Muscle layer of colon (tissue), 2 donors: ENCODE results near the gene ACTR1A.
"Not testable (repeated sequence)": the region's sequence is repeated elsewhere in the genome, so short reads cannot be mapped to it uniquely, and the experiment has no call there.

Source experiments
- H3K27ac ChIP-seq: one replicate; pipeline ENCODE4 v1.7.0; 2013; ENCODE audit warnings: low read depth, mild to moderate bottlenecking, low read length, moderate library complexity
- H3K27me3 ChIP-seq, 2 donors: one replicate each; pipeline ENCODE4 v1.7.0; 2013; ENCODE audit warnings: low read length in 2 of 2, mild to moderate bottlenecking in 2 of 2; ENCODE audit not compliant: insufficient read depth in 2 of 2, control insufficient read depth in 1 of 2
- H3K36me3 ChIP-seq: one replicate; pipeline ENCODE4 v1.7.0; 2013; ENCODE audit warnings: mild to moderate bottlenecking, low read length; ENCODE audit not compliant: insufficient read depth
- H3K4me1 ChIP-seq: one replicate; pipeline ENCODE4 v1.7.0; 2013; ENCODE audit warnings: mild to moderate bottlenecking, low read length; ENCODE audit not compliant: insufficient read depth
- H3K4me3 ChIP-seq, 2 donors: one replicate each; pipeline ENCODE4 v1.7.0; 2013; ENCODE audit warnings: low read length in 2 of 2, low read depth in 1 of 2, mild to moderate bottlenecking in 1 of 2, moderate library complexity in 1 of 2
- H3K9ac ChIP-seq: one replicate; pipeline ENCODE4 v1.7.0; 2013; ENCODE audit warnings: low read length
- H3K9me3 ChIP-seq: one replicate; pipeline ENCODE4 v1.7.0; 2013; ENCODE audit warnings: mild to moderate bottlenecking, low read length
- donor health status: abdominal sarcoma.
- donor health status: Adenocarcinoma of cecum.

Gene ACTR1A

DNA sequence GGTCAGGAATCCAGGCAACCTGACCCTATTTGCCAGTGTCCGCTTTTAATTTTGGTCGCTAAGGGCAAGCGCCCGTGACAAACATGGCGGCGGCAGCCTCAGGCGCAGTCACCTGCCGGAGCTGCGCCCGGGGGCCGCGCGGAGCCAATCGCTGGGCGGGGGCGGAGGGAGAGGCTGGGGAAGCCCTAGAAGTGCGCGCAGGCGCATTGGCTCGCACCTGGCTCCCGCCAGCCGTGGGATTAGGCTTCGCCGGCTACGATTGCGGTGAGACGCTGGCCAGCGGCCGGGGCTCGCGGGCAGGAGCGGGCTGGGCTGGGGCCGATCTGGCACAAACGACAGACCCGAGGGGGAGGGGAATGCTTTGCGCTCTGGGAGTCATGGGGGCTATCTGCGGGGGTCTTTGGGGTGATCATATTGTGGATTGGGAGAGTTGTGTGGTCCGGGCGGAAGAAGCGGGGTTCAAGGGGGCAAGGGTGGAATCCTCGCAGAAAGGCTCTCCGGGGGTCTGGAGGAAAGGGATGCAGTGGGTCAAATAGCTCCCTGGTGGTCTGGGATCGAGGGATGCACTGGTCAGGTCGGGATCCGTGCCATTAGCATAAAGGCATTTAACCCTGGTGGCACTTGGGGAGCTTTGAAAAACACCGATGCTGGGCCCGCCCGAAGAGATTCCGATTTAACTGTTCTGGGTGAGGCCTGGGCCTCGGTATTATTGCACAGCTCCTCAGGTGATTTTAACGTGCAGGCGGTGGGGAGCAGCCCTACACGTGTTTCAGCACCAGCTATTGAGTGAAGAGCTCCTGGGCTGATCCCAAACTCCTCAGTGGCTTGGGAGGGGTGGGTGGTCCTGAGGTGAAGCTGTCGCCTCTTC, 41.1 kb downstream of the ACTR1A start:
- H3K9ac ChIP-seq, result peak overlapping the region; percentile 78
- H3K36me3 ChIP-seq, result no peaks in the 10 kb centered on the region
- peak overlapping the region; percentile 40 to 85 for H3K4me3 ChIP-seq
- H3K27me3 ChIP-seq, result peaks cover 0 to 4% of the 10 kb centered on the region in 2 donors
- no peaks in the 10 kb centered on the region for H3K9me3 ChIP-seq
- H3K4me1 ChIP-seq, result peaks cover 15% of the 10 kb centered on the region
- H3K27ac ChIP-seq, result peak overlapping the region; percentile 63

DNA sequence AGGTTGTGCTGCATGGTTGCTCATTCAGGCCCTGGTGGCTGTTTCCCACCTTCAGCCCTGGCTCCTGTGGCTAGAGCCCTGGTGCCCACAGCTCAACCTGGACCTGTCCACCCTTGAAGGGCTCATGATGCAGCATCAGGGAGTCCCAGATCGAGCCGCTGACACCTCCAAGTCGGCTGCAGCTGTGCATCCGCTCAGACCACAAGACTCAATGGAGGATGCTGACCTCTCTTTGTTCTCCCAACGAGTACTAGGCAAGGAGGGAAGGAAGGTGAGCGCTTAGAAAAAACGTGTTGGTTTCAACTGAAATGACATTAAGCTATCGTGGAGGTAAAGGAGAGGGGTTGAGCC, 41.7 kb downstream of the ACTR1A start:
- Histone ChIP-seq H3K9me3 (no peaks in the 10 kb centered on the region), H3K4me3 (peak overlapping the region; percentile 40 to 85), H3K4me1 (peaks cover 15% of the 10 kb centered on the region), H3K9ac (peak overlapping the region; percentile 78), H3K27me3 (peaks cover 0 to 4% of the 10 kb centered on the region in 2 donors), H3K36me3 (peaks cover 2% of the 10 kb centered on the region), H3K27ac (no peak overlapping the region)

DNA sequence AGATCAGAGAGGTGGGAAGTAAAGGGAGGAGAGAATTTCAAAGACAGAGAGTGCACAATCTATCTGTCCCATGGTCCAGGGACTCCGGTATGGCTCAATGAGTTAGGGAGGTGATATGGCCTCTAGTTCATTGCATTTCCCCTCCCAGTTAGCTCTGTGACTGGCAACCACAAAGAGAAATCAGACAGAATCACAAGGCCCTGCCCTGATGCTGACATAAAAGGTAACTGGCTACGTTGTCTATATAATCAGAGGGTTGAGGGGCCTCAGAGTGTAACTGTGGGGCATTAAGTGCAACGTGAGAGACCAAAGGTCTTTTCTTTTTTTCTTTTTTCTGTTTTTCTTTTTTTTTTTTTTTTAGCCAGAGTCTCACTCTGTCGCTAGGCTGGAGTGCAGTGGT, 43.9 kb downstream of the ACTR1A start:
- Histone ChIP-seq H3K27me3 (peaks cover 0 to 4% of the 10 kb centered on the region in 2 donors), H3K27ac (no peak overlapping the region), H3K36me3 (peaks cover 4% of the 10 kb centered on the region), H3K4me3 (no peak overlapping the region), H3K9me3 (no peaks in the 10 kb centered on the region), H3K4me1 (peaks cover 15% of the 10 kb centered on the region), H3K9ac (no peak overlapping the region)

DNA sequence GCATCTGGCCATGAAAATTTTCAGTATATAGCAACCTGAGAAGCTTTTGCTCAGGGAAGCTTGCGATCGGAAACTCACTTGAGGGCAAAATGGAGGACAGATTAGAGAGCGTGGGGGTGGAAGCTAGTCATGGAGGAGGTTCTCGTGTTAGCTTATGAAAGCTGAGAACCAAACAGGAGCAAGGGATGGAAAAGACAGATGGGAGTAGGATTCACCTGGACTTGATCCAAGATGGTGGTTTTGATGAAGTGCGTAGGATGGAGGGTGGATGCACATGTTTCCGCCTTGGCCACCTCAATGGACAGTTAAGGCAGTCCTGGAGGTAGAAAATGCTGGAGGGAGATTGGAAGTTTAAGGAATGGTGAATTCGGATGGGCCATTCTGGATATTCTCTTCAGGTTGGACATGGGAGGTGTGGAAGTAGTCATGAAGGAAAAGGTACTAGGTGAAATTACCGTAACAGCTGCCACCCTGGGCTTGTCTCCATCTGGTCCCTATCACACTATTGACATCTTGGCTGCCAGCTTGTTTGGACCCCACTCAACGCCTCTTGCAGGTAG, 44.8 kb downstream of the ACTR1A start:
- Histone ChIP-seq H3K36me3 (peaks cover 4% of the 10 kb centered on the region), H3K4me3 (no peak overlapping the region), H3K9ac (no peak overlapping the region), H3K4me1 (peaks cover 18% of the 10 kb centered on the region), H3K9me3 (no peaks in the 10 kb centered on the region), H3K27ac (no peak overlapping the region), H3K27me3 (peaks cover 0 to 4% of the 10 kb centered on the region in 2 donors)

DNA sequence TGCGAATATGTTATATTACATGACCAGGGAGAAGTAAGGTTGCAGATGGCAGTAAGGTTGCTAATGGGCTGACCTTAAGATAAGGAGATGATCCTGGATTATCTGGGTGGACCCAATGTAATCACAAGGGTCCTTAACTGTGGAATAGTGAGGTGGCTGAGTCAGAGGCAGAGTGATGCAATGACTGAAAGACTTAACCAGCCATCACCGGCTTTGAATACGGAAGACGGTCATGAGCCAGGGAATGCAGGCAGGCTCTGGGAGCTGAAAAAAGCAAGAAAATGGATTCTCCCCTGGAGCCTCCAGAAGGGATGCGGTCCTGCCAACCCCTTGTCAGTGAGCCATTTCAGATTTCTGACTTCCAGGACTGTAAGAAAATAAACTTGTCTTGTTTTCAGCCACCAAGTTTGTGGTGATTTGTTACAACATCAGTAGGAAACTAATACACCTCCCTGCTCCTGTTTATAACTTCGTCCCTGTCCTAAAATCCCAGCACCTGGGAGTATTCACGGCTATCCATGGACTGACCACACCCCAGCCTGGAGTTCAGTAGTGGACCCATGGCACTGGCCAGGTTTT, 46.5 kb downstream of the ACTR1A start:
- H3K27ac ChIP-seq, result no peak overlapping the region
- H3K9ac ChIP-seq, result no peak overlapping the region
- peaks cover 4% of the 10 kb centered on the region for H3K36me3 ChIP-seq
- H3K27me3 ChIP-seq, result no peaks in the 10 kb centered on the region
- no peaks in the 10 kb centered on the region for H3K9me3 ChIP-seq
- H3K4me1 ChIP-seq, result peaks cover 16% of the 10 kb centered on the region
- no peak overlapping the region for H3K4me3 ChIP-seq

DNA sequence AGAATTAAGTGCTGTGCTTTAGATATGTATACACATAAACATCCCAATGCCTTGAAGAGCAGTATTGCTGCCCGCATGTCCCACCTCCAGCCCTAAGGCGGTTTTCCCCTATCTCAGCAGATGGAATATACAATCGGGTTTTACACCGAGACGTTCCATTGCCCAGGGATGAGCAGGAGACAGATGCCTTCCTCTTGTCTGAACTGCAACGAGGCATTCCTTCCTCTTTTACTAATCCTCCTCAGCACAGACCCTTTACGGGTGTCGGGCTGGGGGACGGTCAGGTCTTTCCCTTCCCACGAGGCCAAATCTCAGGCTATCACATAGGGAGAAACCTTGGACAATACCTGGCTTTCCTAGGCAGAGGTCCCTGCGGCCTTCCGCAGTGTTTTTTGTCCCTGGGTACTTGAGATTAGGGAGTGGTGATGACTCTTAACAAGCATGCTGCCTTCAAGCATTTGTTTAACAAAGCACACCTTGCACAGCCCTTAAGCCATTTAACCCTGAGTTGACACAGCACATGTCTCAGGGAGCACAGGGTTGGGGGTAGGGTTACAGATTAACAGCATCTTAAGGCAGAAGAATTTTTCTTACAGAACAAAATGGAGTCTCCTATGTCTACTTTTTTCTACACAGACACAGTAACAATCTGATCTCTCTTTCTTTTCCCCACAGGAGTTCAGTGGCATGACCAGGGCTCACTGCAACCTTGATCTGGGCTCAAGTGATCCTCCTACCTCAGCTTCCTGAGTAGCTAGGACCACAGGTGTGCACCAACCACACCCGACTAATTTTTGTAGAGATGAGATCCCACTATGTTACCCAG, 47.6 kb downstream of the ACTR1A start:
- H3K27ac ChIP-seq, H3K36me3 ChIP-seq, H3K4me3 ChIP-seq, H3K9ac ChIP-seq, H3K9me3 ChIP-seq, H3K27me3 ChIP-seq, H3K4me1 ChIP-seq: not testable (repeated sequence)

DNA sequence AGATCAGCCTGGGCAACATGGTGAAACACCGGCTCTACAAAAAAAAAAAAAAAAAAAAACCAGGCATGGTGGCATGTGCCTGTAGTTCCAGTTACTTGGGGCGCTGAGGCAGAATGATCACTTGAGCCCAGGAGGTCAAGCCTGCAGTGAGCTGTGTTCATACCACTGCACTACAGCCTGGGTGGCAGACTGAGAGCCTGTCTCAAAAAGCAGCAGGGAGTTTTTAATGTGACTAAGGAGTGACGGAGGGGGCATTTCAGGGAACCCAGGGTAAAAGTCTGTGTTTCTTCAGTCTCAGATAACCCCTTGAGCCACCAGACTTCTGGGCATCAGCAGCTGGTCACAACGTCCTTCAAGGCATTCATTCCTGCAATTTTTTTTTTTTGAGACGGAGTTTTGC, 49.0 kb downstream of the ACTR1A start:
- peaks cover 4% of the 10 kb centered on the region for H3K36me3 ChIP-seq
- H3K27me3 ChIP-seq, result no peaks in the 10 kb centered on the region
- H3K9me3 ChIP-seq, result no peaks in the 10 kb centered on the region
- no peak overlapping the region for H3K4me3 ChIP-seq
- H3K9ac ChIP-seq, result no peak overlapping the region
- no peak overlapping the region for H3K27ac ChIP-seq
- peaks cover 9% of the 10 kb centered on the region for H3K4me1 ChIP-seq

DNA sequence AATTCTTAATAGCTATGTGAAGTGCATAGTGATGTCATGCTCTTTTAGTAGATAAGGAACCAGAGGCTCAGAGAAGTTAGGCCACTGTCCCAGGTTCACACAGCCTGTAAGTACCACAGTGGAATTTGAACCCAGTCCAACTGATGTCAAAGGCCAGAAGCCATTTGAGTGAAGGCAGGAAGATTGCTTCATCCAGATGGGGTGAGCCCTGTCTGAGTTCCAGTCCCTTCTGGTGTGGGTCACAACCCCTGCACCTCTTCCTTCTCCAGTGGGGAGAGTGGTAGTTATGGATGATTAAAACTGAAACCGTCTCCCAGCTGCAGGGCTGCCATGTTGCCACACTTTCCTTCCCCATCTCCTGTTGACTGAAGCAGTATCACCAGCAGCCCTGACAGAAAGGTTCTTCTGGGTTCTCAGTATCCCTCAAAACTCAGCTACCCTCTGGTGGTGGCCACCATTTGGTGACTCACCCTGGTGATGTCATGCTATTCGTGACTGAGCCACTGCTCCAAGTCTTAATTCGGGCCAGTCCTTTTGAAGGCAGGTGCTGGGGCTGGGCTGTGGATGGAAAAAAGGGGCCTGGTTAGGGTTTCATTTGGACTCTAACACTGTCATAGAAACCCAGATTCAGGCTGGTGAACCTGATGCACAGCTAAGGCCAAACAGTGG, 49.7 kb downstream of the ACTR1A start:
- Histone ChIP-seq H3K9me3 (no peaks in the 10 kb centered on the region), H3K36me3 (peaks cover 4% of the 10 kb centered on the region), H3K27ac (no peak overlapping the region), H3K4me3 (no peak overlapping the region), H3K27me3 (no peaks in the 10 kb centered on the region), H3K9ac (no peak overlapping the region), H3K4me1 (peaks cover 9% of the 10 kb centered on the region)

DNA sequence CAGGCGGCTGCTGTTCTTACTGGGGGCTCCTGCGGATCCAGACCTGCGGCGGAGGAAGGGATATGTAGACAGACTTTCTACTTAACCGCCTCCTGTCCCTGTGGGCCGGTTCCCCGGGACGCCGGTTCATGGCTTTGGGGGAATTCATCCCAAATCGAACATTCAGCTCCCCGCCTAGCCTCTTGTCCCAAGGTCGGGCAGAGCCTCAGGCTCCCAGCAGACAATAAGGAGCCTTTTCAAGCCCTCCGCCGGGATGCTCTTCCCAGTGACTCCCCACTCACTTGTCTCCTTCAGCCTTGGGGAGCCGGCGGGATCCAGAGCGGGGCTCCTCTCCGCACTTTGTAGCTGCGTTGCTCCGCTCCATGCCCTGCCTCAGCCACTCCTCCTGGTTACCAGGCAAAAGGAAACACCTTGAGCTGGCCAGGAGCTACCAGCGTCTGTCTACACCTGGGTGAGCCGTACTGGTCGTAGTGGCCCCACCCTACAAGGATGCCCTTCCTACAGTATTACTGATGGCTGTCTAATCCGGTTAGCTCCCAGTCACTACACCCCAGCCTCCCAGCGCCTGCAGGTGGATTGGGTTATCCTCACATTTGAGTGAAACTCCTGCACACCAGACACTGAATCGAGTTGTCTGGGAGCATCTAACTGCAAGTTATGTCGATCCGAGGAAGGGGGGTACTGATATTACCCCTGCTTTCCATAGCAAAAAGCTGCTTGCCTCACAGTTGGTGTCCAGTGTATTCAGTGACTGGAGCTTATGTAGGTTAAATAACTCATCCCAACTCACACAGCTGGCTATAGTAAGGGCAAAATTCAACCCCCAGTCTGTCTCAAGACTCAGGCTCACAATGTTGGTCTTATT, 51.2 kb downstream of the ACTR1A start, which contains the start of gene C10orf95:
TSS of gene C10orf95 (minus strand) at position 439 of the 865 bp plus-strand sequence. CDS start 450 bp downstream, outside the sequence.
- Histone ChIP-seq H3K9me3 (no peaks in the 10 kb centered on the region), H3K4me1 (peaks cover 9% of the 10 kb centered on the region), H3K4me3 (peak within 1 kb of the TSS; percentile 77 to 94), H3K9ac (no peak within 1 kb of the TSS), H3K27me3 (no peaks in the 10 kb centered on the region), H3K36me3 (peaks cover 4% of the 10 kb centered on the region), H3K27ac (peak within 1 kb of the TSS; percentile 80)

DNA sequence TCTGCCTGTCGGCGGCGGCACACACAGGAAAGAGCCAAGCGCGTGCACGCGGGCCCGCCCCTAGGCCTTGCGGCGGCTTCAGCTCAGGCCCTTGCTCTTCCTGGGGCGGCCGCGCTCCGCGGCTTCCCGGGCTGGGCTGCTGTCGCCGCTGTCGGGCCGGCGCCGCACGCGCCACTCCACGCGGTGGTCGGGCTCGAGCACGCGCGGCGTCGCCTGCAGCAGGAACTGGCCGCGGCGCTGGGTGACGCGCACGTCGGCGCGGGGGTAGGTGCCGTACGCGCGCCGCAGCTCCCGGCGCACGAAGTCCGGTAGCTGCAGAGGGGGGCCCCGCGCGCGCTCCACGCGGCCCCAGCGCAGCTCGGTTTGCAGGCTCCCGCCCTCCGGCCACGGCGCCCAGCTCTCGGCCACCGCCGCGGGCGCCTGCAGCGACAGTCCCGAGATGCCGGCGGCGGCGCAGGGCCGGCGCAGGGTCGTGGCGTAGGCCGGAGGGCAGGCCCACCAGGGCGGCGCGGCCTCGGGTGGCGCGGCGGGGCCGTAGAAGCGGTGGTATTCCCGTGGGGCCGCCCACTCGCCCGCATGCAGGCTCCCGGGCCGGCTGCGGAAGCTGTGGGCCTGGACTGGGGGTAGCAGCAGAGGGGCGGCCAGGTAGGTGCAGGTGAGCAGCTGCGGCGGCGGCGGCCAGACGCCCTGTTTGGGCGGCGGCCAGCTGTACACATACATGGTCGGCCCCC, 52.0 kb downstream of the ACTR1A start:
- Histone ChIP-seq H3K4me1 (peaks cover 9% of the 10 kb centered on the region), H3K27ac (peak overlapping the region; percentile 93), H3K9ac (peak overlapping the region; percentile 44), H3K9me3 (no peaks in the 10 kb centered on the region), H3K27me3 (no peaks in the 10 kb centered on the region), H3K4me3 (peak overlapping the region; percentile 77 to 94), H3K36me3 (no peaks in the 10 kb centered on the region)
